ENCODE measurements around the gene RBM39. TPM values are rescaled to one million over a fixed set of nuclear protein-coding genes. Genes with fewer than 3 reads are reported as not detected.
"Not testable (repeated sequence)": the region's sequence is repeated elsewhere in the genome, so short reads cannot be mapped to it uniquely, and the experiment has no call there.

Gene RBM39
- total RNA-seq, 1 donor, result 1,157 TPM

DNA sequence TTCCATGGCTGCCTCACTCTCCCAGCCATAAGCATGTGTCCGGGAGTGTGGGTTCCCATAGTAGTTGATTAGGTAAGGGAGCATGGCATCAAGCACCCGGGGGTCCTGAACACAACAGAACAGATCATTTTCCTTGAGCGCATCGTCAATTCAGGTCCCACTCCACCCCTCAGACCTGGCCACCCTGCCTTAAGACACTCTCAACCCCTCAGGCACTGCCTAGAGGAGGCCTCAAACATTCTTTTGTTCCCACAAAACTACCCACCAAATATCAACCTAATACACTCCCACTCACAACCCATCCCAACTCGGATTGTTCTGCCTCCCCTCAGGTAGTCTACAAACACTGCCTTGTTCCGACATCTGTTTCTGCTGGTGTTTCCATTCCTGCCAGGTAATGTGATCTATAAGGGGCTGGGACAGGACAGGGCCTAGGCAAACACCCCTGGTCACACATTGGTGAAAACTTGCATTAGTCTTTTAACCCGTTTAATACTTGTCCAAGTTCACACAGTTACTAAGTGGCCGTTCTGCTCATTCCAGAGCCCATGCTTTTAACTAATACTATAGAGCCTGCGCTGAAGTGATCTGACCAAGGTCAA is 44.3 kb downstream of the RBM39 start:
- no peaks in the 10 kb centered on the region for H3K27me3 ChIP-seq (ENCODE audit: insufficient read depth, low read length)
- H3K4me3 ChIP-seq (ENCODE audit: low read length), result no peak overlapping the region
- peaks cover 26% of the 10 kb centered on the region for H3K4me1 ChIP-seq (ENCODE audit: insufficient read depth, low read length)
- H3K9me3 ChIP-seq (ENCODE audit: low read depth, low read length), result no peaks in the 10 kb centered on the region

DNA sequence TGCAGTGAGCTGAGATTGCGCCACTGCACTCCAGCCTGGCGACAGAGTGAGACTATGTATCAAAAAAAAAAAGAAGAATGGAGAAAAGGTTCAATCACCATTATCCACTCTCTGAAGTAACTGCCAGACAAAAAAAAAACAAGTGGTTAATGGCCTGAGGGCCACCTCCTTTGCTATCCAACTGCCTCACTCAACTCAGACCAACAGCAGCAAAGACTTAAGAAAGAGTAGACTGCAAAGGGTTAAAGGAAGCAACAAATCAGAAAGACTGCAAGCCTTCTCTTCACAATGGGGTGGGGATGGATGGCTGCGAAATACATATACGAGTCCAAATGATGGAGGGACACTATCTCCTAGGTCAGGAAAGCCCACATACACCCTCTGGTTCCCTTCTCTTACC is 46.1 kb downstream of the RBM39 start:
- H3K9me3 ChIP-seq (ENCODE audit: low read depth, low read length), result no peaks in the 10 kb centered on the region
- H3K4me3 ChIP-seq (ENCODE audit: low read length), result no peak overlapping the region
- no peaks in the 10 kb centered on the region for H3K27me3 ChIP-seq (ENCODE audit: insufficient read depth, low read length)
- H3K4me1 ChIP-seq (ENCODE audit: insufficient read depth, low read length), result peaks cover 26% of the 10 kb centered on the region

DNA sequence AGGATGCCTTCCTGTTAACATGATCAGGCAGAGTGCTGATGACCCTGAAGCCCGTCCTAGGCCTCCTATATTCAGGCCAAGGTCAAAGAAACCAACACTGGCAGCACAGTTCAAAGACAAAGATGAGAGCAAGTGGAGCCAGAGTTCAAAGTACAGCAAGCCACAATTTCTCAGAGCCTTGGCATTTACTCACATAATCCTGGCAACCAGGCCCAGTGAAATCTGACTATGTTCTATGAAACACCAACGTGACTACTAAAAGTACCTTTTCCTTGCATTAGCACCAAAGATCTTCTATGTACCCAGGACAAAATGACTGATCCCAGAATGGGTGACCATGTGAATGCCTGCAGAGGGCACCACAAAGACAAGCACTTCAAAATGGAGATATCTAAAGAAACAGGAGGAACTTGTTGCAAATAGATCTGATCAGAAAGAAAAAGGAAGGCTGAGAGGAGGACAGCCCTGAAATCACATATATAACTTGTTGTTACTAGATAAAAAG is 46.8 kb downstream of the RBM39 start:
- Histone ChIP-seq H3K27me3 (ENCODE audit: insufficient read depth, low read length) (no peaks in the 10 kb centered on the region), H3K9me3 (ENCODE audit: low read depth, low read length) (no peaks in the 10 kb centered on the region), H3K4me3 (ENCODE audit: low read length) (no peak overlapping the region), H3K4me1 (ENCODE audit: insufficient read depth, low read length) (peaks cover 21% of the 10 kb centered on the region)

DNA sequence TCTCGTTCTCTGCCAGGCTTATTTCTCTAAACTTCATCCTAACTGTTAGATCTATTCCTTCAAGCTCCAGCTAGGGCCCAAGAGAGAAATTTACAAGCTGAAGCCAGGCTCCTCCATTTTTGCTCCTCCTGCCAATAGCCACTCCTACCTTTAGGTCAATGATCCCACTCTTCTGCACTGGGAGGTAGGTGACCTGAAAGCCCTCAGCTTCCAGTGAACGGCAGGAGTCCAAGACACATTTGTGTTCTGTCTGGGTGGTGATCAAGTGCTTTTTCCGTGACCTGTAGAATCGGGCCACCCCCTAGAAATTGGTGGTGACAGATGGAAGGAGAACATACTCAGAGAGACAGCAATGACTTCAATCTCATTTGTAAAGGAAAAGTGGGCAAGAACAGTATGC is 51.8 kb downstream of the RBM39 start:
- no peak overlapping the region for H3K4me3 ChIP-seq (ENCODE audit: low read length)
- no peaks in the 10 kb centered on the region for H3K27me3 ChIP-seq (ENCODE audit: insufficient read depth, low read length)
- H3K4me1 ChIP-seq (ENCODE audit: insufficient read depth, low read length), result no peaks in the 10 kb centered on the region
- no peaks in the 10 kb centered on the region for H3K9me3 ChIP-seq (ENCODE audit: low read depth, low read length)

DNA sequence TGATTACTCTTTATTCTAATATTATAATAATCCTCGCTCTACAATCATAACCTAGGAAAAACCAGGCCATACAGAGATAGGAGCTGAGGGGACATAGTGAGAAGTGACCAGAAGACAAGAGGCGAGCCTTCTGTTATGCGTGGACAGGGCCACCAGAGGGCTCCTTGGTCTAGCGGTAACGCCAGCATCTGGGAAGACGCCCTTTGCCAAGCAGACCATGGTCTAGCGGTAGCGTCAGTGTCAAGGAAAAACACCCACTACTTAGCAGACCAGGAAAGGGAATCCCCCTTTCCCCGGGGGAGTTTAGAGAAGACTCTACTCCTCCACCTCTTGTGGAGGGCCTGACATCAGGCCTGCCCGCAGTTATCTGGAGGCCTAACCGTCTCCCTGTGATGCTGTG is 55.2 kb downstream of the RBM39 start:
- H3K9me3 ChIP-seq (ENCODE audit: low read depth, low read length); H3K4me1 ChIP-seq (ENCODE audit: insufficient read depth, low read length); H3K27me3 ChIP-seq (ENCODE audit: insufficient read depth, low read length); H3K4me3 ChIP-seq (ENCODE audit: low read length): not testable (repeated sequence)

DNA sequence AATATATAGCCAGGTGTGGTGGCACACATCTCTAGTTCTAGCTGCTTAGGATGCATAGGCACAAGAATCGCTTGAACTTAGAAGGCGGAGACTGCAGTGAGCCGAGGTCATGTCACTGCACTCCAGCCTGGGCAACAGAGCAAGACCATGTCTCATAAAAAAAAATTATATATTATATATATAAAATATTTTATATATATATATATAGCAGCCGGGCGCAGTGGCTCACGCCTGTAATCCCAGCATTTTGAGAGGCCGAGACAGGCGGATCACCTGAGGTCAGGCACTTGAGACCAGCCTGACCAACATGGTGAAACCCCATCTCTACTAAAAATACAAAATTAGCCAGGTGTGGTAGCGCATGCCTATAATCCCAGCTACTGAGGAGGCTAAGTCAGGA is 56.7 kb downstream of the RBM39 start:
- not testable (repeated sequence) for H3K27me3 ChIP-seq (ENCODE audit: insufficient read depth, low read length); H3K9me3 ChIP-seq (ENCODE audit: low read depth, low read length); H3K4me3 ChIP-seq (ENCODE audit: low read length); H3K4me1 ChIP-seq (ENCODE audit: insufficient read depth, low read length)

GRCh38 chr20:35681960-35682359 is 60.1 kb downstream of the RBM39 start:
- peaks cover 9% of the 10 kb centered on the region for H3K4me1 ChIP-seq (ENCODE audit: insufficient read depth, low read length)
- H3K9me3 ChIP-seq (ENCODE audit: low read depth, low read length), result no peaks in the 10 kb centered on the region
- H3K27me3 ChIP-seq (ENCODE audit: insufficient read depth, low read length), result no peaks in the 10 kb centered on the region
- H3K4me3 ChIP-seq (ENCODE audit: low read length), result no peak overlapping the region

GRCh38 chr20:35680452-35681183 is 61.4 kb downstream of the RBM39 start:
- Histone ChIP-seq H3K4me1 (ENCODE audit: insufficient read depth, low read length) (peaks cover 9% of the 10 kb centered on the region), H3K27me3 (ENCODE audit: insufficient read depth, low read length) (no peaks in the 10 kb centered on the region), H3K9me3 (ENCODE audit: low read depth, low read length) (no peaks in the 10 kb centered on the region), H3K4me3 (ENCODE audit: low read length) (no peak overlapping the region)

DNA sequence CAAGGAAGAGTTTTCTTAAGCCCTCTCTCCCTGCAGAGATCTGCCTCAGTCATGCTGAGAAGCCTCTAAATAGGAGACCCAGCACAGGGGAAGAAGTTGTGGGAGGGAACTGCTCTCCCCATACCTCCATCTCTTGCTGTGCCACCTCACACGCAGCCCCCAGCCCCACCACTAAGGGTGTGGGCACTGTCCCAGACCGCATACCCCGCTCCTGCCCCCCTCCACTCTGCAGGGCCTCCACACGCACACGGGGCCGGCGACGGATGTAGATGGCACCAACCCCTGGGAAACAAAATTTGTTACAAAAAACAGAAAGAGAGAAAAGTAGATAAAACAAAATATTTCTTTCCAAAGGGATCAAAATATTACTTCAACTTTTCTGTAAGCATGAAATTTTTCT is 67.1 kb downstream of the RBM39 start:
- H3K27me3 ChIP-seq (ENCODE audit: insufficient read depth, low read length), result no peaks in the 10 kb centered on the region
- H3K4me1 ChIP-seq (ENCODE audit: insufficient read depth, low read length), result peaks cover under 1% of the 10 kb centered on the region
- H3K4me3 ChIP-seq (ENCODE audit: low read length), result no peak overlapping the region
- H3K9me3 ChIP-seq (ENCODE audit: low read depth, low read length), result no peaks in the 10 kb centered on the region

- no peaks in the 10 kb centered on the region for H3K9me3 ChIP-seq (ENCODE audit: low read depth, low read length)
- H3K4me3 ChIP-seq (ENCODE audit: low read length), result no peak overlapping the region
- no peaks in the 10 kb centered on the region for H3K27me3 ChIP-seq (ENCODE audit: insufficient read depth, low read length)
- no peaks in the 10 kb centered on the region for H3K4me1 ChIP-seq (ENCODE audit: insufficient read depth, low read length)
These were observed 68.2 kb downstream of the RBM39 start for GRCh38 chr20:35673884-35674283.

DNA sequence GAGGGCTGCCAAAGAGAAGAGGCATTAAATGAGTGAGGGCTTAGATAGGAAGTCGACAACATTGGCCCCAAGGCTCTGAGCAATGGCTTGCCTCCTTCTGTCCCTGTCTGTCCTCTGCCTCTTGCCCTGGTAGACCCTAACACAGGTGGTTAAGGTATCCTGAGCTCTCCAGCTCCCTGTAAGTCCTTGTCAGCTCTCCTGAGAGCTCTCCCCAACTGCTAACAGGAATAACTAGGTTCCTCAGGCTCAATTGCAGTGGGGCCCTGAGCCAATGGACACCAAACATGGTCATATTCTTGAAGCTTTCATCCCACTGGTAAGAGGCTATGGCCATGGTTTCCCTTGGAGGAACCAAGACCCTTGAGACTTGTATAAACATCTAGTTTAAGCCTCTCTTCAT is 72.4 kb downstream of the RBM39 start:
- no peak overlapping the region for H3K4me3 ChIP-seq (ENCODE audit: low read length)
- no peaks in the 10 kb centered on the region for H3K27me3 ChIP-seq (ENCODE audit: insufficient read depth, low read length)
- no peaks in the 10 kb centered on the region for H3K4me1 ChIP-seq (ENCODE audit: insufficient read depth, low read length)
- H3K9me3 ChIP-seq (ENCODE audit: low read depth, low read length), result no peaks in the 10 kb centered on the region

DNA sequence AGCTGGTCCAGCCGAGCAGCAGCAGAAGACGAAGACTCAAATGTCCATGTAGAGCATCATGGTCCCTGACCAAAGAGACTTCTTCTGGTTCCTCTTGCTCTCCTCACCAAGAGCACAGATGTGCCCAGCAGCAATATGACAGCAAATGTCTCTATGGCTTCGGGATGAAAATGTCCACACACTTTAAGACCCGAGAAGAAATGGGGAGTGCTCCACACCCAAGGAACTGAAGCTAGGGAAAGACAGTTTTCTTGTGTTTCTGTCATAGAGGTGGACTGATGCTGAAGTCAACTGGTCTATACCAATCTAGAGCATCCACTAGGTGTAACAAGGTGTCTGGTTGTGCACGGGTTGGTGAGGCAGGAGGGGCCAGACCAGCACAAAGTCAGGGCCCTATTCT is 72.8 kb downstream of the RBM39 start:
- H3K4me1 ChIP-seq (ENCODE audit: insufficient read depth, low read length), result no peaks in the 10 kb centered on the region
- no peaks in the 10 kb centered on the region for H3K27me3 ChIP-seq (ENCODE audit: insufficient read depth, low read length)
- H3K9me3 ChIP-seq (ENCODE audit: low read depth, low read length), result no peaks in the 10 kb centered on the region
- H3K4me3 ChIP-seq (ENCODE audit: low read length), result no peak overlapping the region

DNA sequence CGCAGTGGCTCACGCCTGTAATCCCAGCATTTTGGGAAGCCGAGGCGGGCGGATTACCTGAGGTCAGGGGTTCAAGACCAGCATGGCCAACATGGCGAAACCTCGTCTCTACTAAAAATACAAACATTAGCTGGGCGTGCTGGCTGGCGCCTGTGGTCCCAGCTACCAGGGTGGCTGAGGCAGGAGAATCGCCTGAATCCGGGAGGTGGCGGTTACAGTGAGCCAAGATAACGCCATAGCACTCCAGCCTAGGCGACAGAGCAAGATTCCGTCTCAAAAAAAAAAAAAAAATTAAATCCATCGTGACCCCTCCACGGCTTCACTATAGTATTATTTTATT is 76.1 kb downstream of the RBM39 start:
- Histone ChIP-seq H3K9me3 (ENCODE audit: low read depth, low read length) (no peaks in the 10 kb centered on the region), H3K27me3 (ENCODE audit: insufficient read depth, low read length) (no peaks in the 10 kb centered on the region), H3K4me3 (ENCODE audit: low read length) (no peak overlapping the region), H3K4me1 (ENCODE audit: insufficient read depth, low read length) (peaks cover 27% of the 10 kb centered on the region)

DNA sequence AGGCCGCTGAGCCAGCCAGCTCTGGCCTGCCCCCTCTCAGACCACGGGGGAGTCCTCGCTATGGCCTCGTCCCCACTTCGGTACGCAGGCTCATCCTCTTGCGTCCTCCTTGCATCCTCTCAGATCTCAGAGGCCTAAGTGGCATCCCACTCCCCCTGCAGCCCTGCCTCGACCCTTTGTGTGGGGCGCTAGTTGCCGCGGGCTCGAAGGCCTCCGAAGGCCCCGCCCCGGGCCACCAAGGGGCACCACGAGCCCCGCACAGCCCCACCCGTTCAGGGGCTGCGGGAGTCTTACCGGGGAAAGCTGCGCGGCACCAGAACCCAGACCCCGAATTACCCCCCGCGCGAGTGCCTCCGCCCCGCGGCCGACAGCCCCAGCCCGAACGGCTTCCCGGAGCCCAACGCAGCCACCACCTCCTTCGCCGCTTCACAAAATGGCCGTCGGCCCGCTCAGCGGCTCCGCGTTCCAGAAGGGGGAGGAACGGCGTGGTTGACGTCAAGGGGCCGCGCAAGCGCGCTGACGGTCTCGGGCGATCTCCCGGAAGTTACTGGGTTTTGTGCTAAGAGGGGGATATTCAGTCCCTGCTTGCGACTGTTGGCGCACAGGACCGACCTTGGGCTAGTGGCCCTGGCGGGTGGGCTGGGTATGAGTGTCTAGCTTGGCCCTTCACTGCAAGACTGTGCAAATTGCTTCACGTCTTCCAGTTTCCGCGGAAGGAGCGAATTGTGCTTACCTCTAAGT is 77.4 kb downstream of the RBM39 start, which contains the start of the genes CPNE1 and RBM12:
CPNE1 (minus strand) TSS at position 435 of the 741 bp plus-strand sequence. CDS start 31,977 bp downstream, outside the sequence.
RBM12 (minus strand) TSS at position 435 of the 741 bp plus-strand sequence. CDS start 9,578 bp downstream, outside the sequence.
- no peaks in the 10 kb centered on the region for H3K9me3 ChIP-seq (ENCODE audit: low read depth, low read length)
- H3K27me3 ChIP-seq (ENCODE audit: insufficient read depth, low read length), result no peaks in the 10 kb centered on the region
- H3K4me1 ChIP-seq (ENCODE audit: insufficient read depth, low read length), result peaks cover 38% of the 10 kb centered on the region
- H3K4me3 ChIP-seq (ENCODE audit: low read length), result peak within 1 kb of the TSS; percentile 82
